B cell (primary cell): Measurements from ENCODE around the gene LRRC66. TPM values are rescaled to one million over a fixed set of nuclear protein-coding genes. Genes with fewer than 3 reads are reported as not detected.

Experiments used
- ATAC-seq: fragments of 200-7000 bp; cut with Tn5 transposase; one replicate; pipeline ENCODE4 v1.10.0; 2021; ENCODE audit warnings: low read depth, mild to moderate bottlenecking, moderate number of reproducible peaks, moderate library complexity
- CTCF ChIA-PET: fragments of 350-600 bp; sonication (Branson Sonifier 250); formaldehyde crosslinking; loops from one replicate; lab custom pipeline; 2021; ENCODE audit warnings: antibody characterized with exemption, inconsistent platforms; lab: Charles Lee
- POLR2A ChIA-PET: fragments of 350-600 bp; sonication (Branson Sonifier 250); formaldehyde crosslinking; loops from one replicate; lab custom pipeline; 2021; ENCODE audit warnings: antibody characterized with exemption; lab: Charles Lee
- DNase-seq: peaks from one replicate; pipeline ENCODE4 v3.0.0; 2013
- H2AFZ ChIP-seq: 2 replicates; pipeline ENCODE4 v1.6.1; 2012; ENCODE audit warnings: mild to moderate bottlenecking, low read depth, low read length; ENCODE audit not compliant: insufficient read depth, poor library complexity, severe bottlenecking
- H3K27ac ChIP-seq, 2 donors: 1 replicate in 1 of 2; 2 replicates in 1 of 2; pipeline ENCODE4 v1.5.1; 2012 to 2013; ENCODE audit warnings: low read length in 2 of 2, mild to moderate bottlenecking in 2 of 2, moderate library complexity in 1 of 2
- H3K27me3 ChIP-seq, 4 experiments: fragments of 200-600 bp in 1 of 4; sonication (generic) in 1 of 4; replicated peaks in 1 of 4; 1 replicate in 2 of 4; 2 replicates in 2 of 4; pipeline versions ENCODE4 v1.6.1 to v1.7.0; 2013 to 2016; ENCODE audit warnings: low read length in 3 of 4, mild to moderate bottlenecking in 2 of 4, mixed read lengths in 1 of 4, moderate library complexity in 1 of 4; ENCODE audit not compliant: insufficient read depth in 4 of 4, control insufficient read depth in 3 of 4; ENCODE audit errors: control extremely low read depth in 1 of 4
- H3K36me3 ChIP-seq, 2 experiments: replicated peaks in 1 of 2; 1 replicate in 1 of 2; 2 replicates in 1 of 2; pipeline versions ENCODE4 v1.6.1 to v1.7.1; 2013; ENCODE audit warnings: low read length in 1 of 2; ENCODE audit not compliant: insufficient read depth in 2 of 2, control insufficient read depth in 1 of 2; ENCODE audit errors: control extremely low read depth in 1 of 2, extremely low read depth in 1 of 2
- H3K4me1 ChIP-seq, 2 donors: fragments of 200-600 bp in 1 of 2; sonication (generic) in 1 of 2; 1 replicate in 1 of 2; 2 replicates in 1 of 2; pipeline versions ENCODE4 v1.5.1 to v1.6.1; 2013 to 2017; ENCODE audit warnings: low read length in 2 of 2; ENCODE audit not compliant: control insufficient read depth in 2 of 2, insufficient read depth in 2 of 2
- H3K4me2 ChIP-seq: replicated peaks from 2 replicates; pipeline ENCODE3; 2012; ENCODE audit warnings: mild to moderate bottlenecking, low read depth, low read length; ENCODE audit not compliant: poor library complexity, severe bottlenecking
- H3K4me3 ChIP-seq, 5 experiments: fragments of 200-600 bp in 1 of 5; sonication (generic) in 1 of 5; 1 replicate in 3 of 5; 2 replicates in 2 of 5; pipeline versions ENCODE4 v1.5.1 to v1.7.0; 2011 to 2016; ENCODE audit warnings: low read length in 4 of 5, mild to moderate bottlenecking in 4 of 5, low read depth in 2 of 5, control low read depth in 1 of 5, moderate library complexity in 1 of 5; ENCODE audit not compliant: insufficient read depth in 1 of 5; ENCODE audit errors: control extremely low read depth in 1 of 5, extremely low read depth in 1 of 5
- H3K79me2 ChIP-seq: fragments of 200-600 bp; sonication (generic); one replicate; pipeline ENCODE4 v1.6.0; 2016; ENCODE audit warnings: low read length; ENCODE audit not compliant: control insufficient read depth, insufficient read depth
- H3K9ac ChIP-seq: fragments of 200-600 bp; sonication (generic); 2 replicates; pipeline ENCODE4 v1.6.1; 2017; ENCODE audit warnings: mild to moderate bottlenecking, low read length, moderate library complexity
- H3K9me3 ChIP-seq, 3 donors: one replicate each; pipeline versions ENCODE4 v1.6.1 to v1.7.1; 2013; ENCODE audit warnings: low read length in 2 of 3; ENCODE audit not compliant: control insufficient read depth in 2 of 3, insufficient read depth in 1 of 3; ENCODE audit errors: control extremely low read depth in 1 of 3
- H4K20me1 ChIP-seq: 2 replicates; pipeline ENCODE4 v1.6.0; 2012; ENCODE audit warnings: mild to moderate bottlenecking, low read length; ENCODE audit not compliant: insufficient read depth, control insufficient read depth, poor library complexity, severe bottlenecking
- H3K27ac Mint-ChIP-seq: one replicate; pipeline ENCODE4 v1.8.0; 2021; ENCODE audit warnings: mixed read lengths
- H3K27me3 Mint-ChIP-seq: one replicate; pipeline ENCODE4 v1.8.0; 2021; ENCODE audit warnings: mixed read lengths
- H3K4me1 Mint-ChIP-seq: one replicate; pipeline ENCODE4 v1.8.0; 2021; ENCODE audit warnings: mixed read lengths
- H3K4me3 Mint-ChIP-seq: one replicate; pipeline ENCODE4 v1.8.0; 2021; ENCODE audit warnings: mixed read lengths
- H3K9me3 Mint-ChIP-seq: one replicate; pipeline ENCODE4 v1.8.0; 2022; ENCODE audit warnings: mixed read lengths; ENCODE audit not compliant: insufficient read depth
- EZH2 ChIP-seq: IDR thresholded peaks from 2 replicates; pipeline ENCODE4 v1.6.1; 2012; ENCODE audit warnings: borderline replicate concordance, low read depth, mild to moderate bottlenecking, moderate library complexity, low read length; ENCODE audit not compliant: insufficient read depth, poor library complexity, severe bottlenecking
- WGBS: methylation state at CpG from one replicate; pipeline ENCODE4 v1.1.5; 2013; ENCODE audit warnings: missing lambda C conversion rate; ENCODE audit not compliant: insufficient coverage; 5-methylcytosine and 5-hydroxymethylcytosine counted together
- intact Hi-C: fragments of 100-400 bp; cut with micrococcal nuclease; formaldehyde crosslinking; loops from one replicate; pipeline ENCODE4 v1.10.0; 2022
- polyA plus RNA-seq: library from polyadenylated mRNA; depleted of rRNA; stranded (reverse); fragments of >200 nt; gene quantifications from 2 replicates; pipeline ENCODE4 v1.2.3, GENCODE V29; 2012
- total RNA-seq, 2 donors: library from RNA; stranded (reverse); fragments of 120-200 nt in 1 of 2; gene quantifications; 1 replicate in 1 of 2; 2 replicates in 1 of 2; pipeline versions ENCODE4 v1.2.3 to v1.2.4, GENCODE V29; 2013 to 2022
- TF ChIP-seq, protein P1 (sequence below): fragments of 200-600 bp; IDR thresholded peaks from one replicate; pipeline ENCODE4 v1.8.0; 2022; ENCODE audit warnings: antibody characterized with exemption, mild to moderate bottlenecking

LRRC66 gene
- total and polyA plus RNA-seq, 2 donors (not counting 1 experiment from before 2014, with no cell fraction given): 0.37 to 0.44 TPM

GRCh38 chr4:52069571-52069970, 49.4 kb upstream of the LRRC66 start:
- Histone ChIP-seq H3K36me3 (no peaks in the 10 kb centered on the region), H4K20me1 (no peaks in the 10 kb centered on the region), H3K4me2 (no peak overlapping the region), H3K27ac (no peak overlapping the region), H3K4me3 (no peak overlapping the region), H3K79me2 (no peaks in the 10 kb centered on the region), H3K4me1 (no peaks in the 10 kb centered on the region), H3K9me3 (no peaks in the 10 kb centered on the region), H3K27me3 (peaks cover 0 to 9% (median 2%) of the 10 kb centered on the region in 4 experiments), H3K9ac (no peak overlapping the region), H2AFZ (no peak overlapping the region)
- no peak overlapping the region for H3K27ac Mint-ChIP-seq
- ATAC-seq (no peak), DNase-seq (no peak)
- H3K4me1 Mint-ChIP-seq: no peaks in the 10 kb centered on the region
- peaks cover 26% of the 10 kb centered on the region for H3K27me3 Mint-ChIP-seq
- WGBS: no CpG with 5 or more reads among the region's 1 CpG
- CTCF ChIA-PET: no interaction called here
- intact Hi-C loops: no loop called here
- POLR2A ChIA-PET: no interaction called here
- TF ChIP-seq EZH2: no peak
- TF ChIP-seq, protein P1, sequence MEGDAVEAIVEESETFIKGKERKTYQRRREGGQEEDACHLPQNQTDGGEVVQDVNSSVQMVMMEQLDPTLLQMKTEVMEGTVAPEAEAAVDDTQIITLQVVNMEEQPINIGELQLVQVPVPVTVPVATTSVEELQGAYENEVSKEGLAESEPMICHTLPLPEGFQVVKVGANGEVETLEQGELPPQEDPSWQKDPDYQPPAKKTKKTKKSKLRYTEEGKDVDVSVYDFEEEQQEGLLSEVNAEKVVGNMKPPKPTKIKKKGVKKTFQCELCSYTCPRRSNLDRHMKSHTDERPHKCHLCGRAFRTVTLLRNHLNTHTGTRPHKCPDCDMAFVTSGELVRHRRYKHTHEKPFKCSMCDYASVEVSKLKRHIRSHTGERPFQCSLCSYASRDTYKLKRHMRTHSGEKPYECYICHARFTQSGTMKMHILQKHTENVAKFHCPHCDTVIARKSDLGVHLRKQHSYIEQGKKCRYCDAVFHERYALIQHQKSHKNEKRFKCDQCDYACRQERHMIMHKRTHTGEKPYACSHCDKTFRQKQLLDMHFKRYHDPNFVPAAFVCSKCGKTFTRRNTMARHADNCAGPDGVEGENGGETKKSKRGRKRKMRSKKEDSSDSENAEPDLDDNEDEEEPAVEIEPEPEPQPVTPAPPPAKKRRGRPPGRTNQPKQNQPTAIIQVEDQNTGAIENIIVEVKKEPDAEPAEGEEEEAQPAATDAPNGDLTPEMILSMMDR: no peak
- no peak overlapping the region for H3K4me3 Mint-ChIP-seq
- H3K9me3 Mint-ChIP-seq: no peaks in the 10 kb centered on the region

DNA sequence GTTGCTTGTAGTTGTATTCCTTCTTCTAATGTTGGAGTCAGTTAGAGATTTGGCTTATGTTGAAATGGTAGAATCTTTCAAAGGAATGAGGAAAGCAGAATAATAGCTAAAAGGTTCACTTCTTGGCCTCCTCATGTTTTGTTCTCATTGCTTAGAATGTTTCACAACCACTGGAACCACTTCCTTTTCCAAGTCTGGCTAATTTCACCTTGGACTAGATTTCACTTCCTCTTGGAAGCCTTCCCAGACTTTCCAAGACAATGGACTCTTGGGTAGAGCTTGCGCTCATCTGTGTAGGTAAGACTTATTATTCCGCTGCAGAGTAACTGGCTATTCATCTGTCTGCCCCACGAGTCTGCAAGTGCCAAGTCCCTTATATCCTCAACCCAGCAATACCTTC, 39.2 kb upstream of the LRRC66 start:
- peaks cover 0 to 9% (median 3%) of the 10 kb centered on the region in 4 experiments for H3K27me3 ChIP-seq

More for the DNA sequence above, 39.2 kb upstream of the LRRC66 start:
- TF ChIP-seq, protein P1: no peak
- no peak for TF ChIP-seq EZH2
- Histone ChIP-seq H3K4me2 (no peak overlapping the region), H3K79me2 (no peaks in the 10 kb centered on the region), H3K27ac (no peak overlapping the region), H3K36me3 (no peaks in the 10 kb centered on the region), H3K4me1 (no peaks in the 10 kb centered on the region), H3K9me3 (no peaks in the 10 kb centered on the region), H4K20me1 (no peaks in the 10 kb centered on the region), H3K4me3 (no peak overlapping the region), H3K9ac (no peak overlapping the region), H2AFZ (no peak overlapping the region)
- ChIA-PET POLR2A (no interaction called here), CTCF (no interaction called here)
- Mint-ChIP-seq H3K4me3 (no peak overlapping the region), H3K27ac (no peak overlapping the region), H3K9me3 (no peaks in the 10 kb centered on the region), H3K4me1 (no peaks in the 10 kb centered on the region), H3K27me3 (peaks cover 8% of the 10 kb centered on the region)
- intact Hi-C loops: no loop called here
- WGBS: no CpG with 5 or more reads among the region's 3 CpGs
- no peak for DNase-seq
- no peak for ATAC-seq
